Stomach smooth muscle (tissue), 2 donors: Measurements from ENCODE around the gene CRISP2.

ENCODE experiments used
- H3K27ac ChIP-seq: one replicate; pipeline ENCODE4 v1.7.0; 2013; ENCODE audit warnings: mild to moderate bottlenecking, low read length, inconsistent platforms
- H3K27me3 ChIP-seq, 2 donors: one replicate each; pipeline ENCODE4 v1.7.0; 2013; ENCODE audit warnings: low read length in 2 of 2; ENCODE audit not compliant: insufficient read depth in 2 of 2, control insufficient read depth in 1 of 2
- H3K36me3 ChIP-seq, 2 donors: one replicate each; pipeline ENCODE4 v1.7.0; 2013; ENCODE audit warnings: low read length in 2 of 2; ENCODE audit not compliant: control insufficient read depth in 2 of 2, insufficient read depth in 2 of 2
- H3K4me1 ChIP-seq: one replicate; pipeline ENCODE4 v1.7.0; 2013; ENCODE audit warnings: low read length; ENCODE audit not compliant: control insufficient read depth, insufficient read depth
- H3K4me3 ChIP-seq, 2 donors: one replicate each; pipeline ENCODE4 v1.7.0; 2013; ENCODE audit warnings: low read length in 2 of 2
- H3K9ac ChIP-seq, 2 donors: one replicate each; pipeline ENCODE4 v1.7.0; 2013; ENCODE audit warnings: low read length in 2 of 2, mild to moderate bottlenecking in 1 of 2
- H3K9me3 ChIP-seq, 2 donors: one replicate each; pipeline ENCODE4 v1.7.0; 2013; ENCODE audit warnings: low read length in 2 of 2; ENCODE audit not compliant: control insufficient read depth in 2 of 2
- donor health status: healthy.
- donor health status: Pancreatic carcinoma.

CRISP2 gene

GRCh38 chr6:49662231-49662891, 51.0 kb downstream of the CRISP2 start:
- H3K36me3 ChIP-seq, result no peaks in the 10 kb centered on the region

GRCh38 chr6:49653942-49654341, 59.4 kb downstream of the CRISP2 start:
- no peaks in the 10 kb centered on the region for H3K27me3 ChIP-seq
- H3K4me1 ChIP-seq, result no peaks in the 10 kb centered on the region
- no peak overlapping the region for H3K4me3 ChIP-seq
- no peaks in the 10 kb centered on the region for H3K36me3 ChIP-seq
- no peak overlapping the region for H3K9ac ChIP-seq
- H3K9me3 ChIP-seq, result no peaks in the 10 kb centered on the region
- no peak overlapping the region for H3K27ac ChIP-seq

More at GRCh38 chr6:49662231-49662891, 51.0 kb downstream of the CRISP2 start:
- Histone ChIP-seq H3K9me3 (no peaks in the 10 kb centered on the region), H3K4me1 (no peaks in the 10 kb centered on the region), H3K9ac (no peak overlapping the region), H3K4me3 (no peak overlapping the region), H3K27me3 (no peaks in the 10 kb centered on the region), H3K27ac (no peak overlapping the region)

GRCh38 chr6:49653438-49653837, 59.9 kb downstream of the CRISP2 start:
- no peaks in the 10 kb centered on the region for H3K4me1 ChIP-seq
- no peak overlapping the region for H3K27ac ChIP-seq
- no peak overlapping the region for H3K9ac ChIP-seq
- no peaks in the 10 kb centered on the region for H3K36me3 ChIP-seq
- H3K4me3 ChIP-seq, result no peak overlapping the region
- no peaks in the 10 kb centered on the region for H3K27me3 ChIP-seq
- no peaks in the 10 kb centered on the region for H3K9me3 ChIP-seq

- H3K9me3 ChIP-seq, result no peaks in the 10 kb centered on the region
- no peak overlapping the region for H3K4me3 ChIP-seq
- no peaks in the 10 kb centered on the region for H3K4me1 ChIP-seq
- no peaks in the 10 kb centered on the region for H3K27me3 ChIP-seq
- H3K27ac ChIP-seq, result no peak overlapping the region
- no peak overlapping the region for H3K9ac ChIP-seq
- no peaks in the 10 kb centered on the region for H3K36me3 ChIP-seq
Observed at GRCh38 chr6:49651239-49651638, 62.1 kb downstream of the CRISP2 start.

GRCh38 chr6:49649988-49650387, 63.4 kb downstream of the CRISP2 start:
- Histone ChIP-seq H3K9me3 (no peaks in the 10 kb centered on the region), H3K27me3 (no peaks in the 10 kb centered on the region), H3K4me1 (no peaks in the 10 kb centered on the region), H3K4me3 (no peak overlapping the region), H3K27ac (no peak overlapping the region), H3K9ac (no peak overlapping the region), H3K36me3 (no peaks in the 10 kb centered on the region)

DNA sequence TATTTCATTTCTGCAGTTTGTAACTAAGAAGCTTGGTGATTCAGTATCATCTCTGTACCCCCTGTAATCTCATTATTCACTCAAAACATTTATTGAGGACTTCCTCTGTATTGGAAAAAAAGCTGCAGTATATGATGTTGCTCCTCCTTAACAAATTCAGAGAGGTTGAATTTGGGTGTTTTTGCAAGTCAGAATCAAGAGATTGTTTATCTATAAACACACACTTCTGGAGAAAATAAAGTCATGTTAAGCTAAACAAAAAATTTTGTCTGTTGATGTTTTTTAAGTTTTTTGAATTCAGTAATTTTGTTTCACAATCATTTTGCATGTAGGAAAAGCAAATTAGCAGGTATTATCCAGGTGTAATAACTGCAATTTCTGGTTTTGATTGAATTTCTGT, 65.3 kb downstream of the CRISP2 start:
- no peak overlapping the region for H3K9ac ChIP-seq
- no peaks in the 10 kb centered on the region for H3K4me1 ChIP-seq
- H3K9me3 ChIP-seq, result no peaks in the 10 kb centered on the region
- H3K27ac ChIP-seq, result no peak overlapping the region
- H3K4me3 ChIP-seq, result no peak overlapping the region
- no peaks in the 10 kb centered on the region for H3K36me3 ChIP-seq
- H3K27me3 ChIP-seq, result no peaks in the 10 kb centered on the region

GRCh38 chr6:49647476-49647875, 65.9 kb downstream of the CRISP2 start:
- Histone ChIP-seq H3K27ac (no peak overlapping the region), H3K27me3 (no peaks in the 10 kb centered on the region), H3K4me3 (no peak overlapping the region), H3K9ac (no peak overlapping the region), H3K4me1 (no peaks in the 10 kb centered on the region), H3K9me3 (no peaks in the 10 kb centered on the region), H3K36me3 (no peaks in the 10 kb centered on the region)

DNA sequence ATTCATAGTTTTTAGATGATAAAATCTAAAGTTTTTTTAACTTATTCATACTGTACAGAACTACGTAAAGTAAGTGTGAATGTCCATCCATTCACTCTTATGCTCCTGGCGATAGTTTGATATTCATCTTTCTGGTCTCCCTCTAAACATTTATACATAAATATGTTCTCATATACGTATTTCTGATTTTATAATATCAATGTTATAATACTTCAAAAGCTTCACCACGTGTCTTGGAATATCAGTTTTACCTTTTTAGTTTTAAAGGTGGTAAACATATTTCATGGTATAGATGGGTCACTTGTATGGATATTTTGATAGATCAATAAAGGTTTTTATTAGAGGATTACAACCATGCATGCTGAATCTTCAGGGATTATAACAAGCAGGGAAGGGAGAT, 66.4 kb downstream of the CRISP2 start:
- Histone ChIP-seq H3K36me3 (no peaks in the 10 kb centered on the region), H3K9ac (no peak overlapping the region), H3K9me3 (no peaks in the 10 kb centered on the region), H3K4me3 (no peak overlapping the region), H3K27ac (no peak overlapping the region), H3K4me1 (no peaks in the 10 kb centered on the region), H3K27me3 (no peaks in the 10 kb centered on the region)

DNA sequence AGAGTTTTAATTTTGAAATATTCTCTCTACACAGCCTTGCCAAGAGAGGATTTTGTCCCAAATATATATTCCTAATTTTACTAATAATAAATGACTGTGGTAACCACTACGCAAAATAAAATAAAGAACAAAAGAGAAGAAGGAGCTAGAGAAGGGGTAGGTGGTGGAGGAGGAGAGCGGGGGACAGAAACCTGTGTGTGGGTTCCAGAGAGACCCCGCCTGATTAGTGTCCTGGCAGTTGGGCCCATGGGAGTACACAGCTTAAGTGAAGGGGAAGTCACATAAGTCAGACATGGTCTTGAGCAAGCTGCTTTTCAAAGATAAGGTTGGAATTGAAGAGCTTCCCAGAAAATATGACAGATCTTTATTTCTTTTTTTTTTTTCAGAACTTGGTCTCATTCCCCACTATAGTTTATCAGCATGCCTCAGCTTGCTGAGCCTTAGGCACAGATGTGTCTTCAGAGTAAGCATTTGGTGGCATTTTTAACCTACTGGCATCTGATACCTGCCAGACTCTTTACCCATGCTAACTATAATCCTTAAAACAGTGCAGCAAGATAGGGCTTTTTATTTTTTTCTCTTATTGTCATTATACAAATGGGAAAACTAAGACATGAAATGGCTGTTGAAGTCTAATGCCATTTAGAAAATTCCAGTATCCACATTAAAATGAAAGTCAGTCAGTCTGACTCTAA, 67.1 kb downstream of the CRISP2 start:
- Histone ChIP-seq H3K9me3 (no peaks in the 10 kb centered on the region), H3K4me3 (no peak overlapping the region), H3K9ac (no peak overlapping the region), H3K36me3 (no peaks in the 10 kb centered on the region), H3K27me3 (no peaks in the 10 kb centered on the region), H3K27ac (no peak overlapping the region), H3K4me1 (no peaks in the 10 kb centered on the region)

GRCh38 chr6:49645139-49645538, 68.2 kb downstream of the CRISP2 start:
- Histone ChIP-seq H3K4me3 (no peak overlapping the region), H3K9me3 (no peaks in the 10 kb centered on the region), H3K27me3 (no peaks in the 10 kb centered on the region), H3K4me1 (no peaks in the 10 kb centered on the region), H3K27ac (no peak overlapping the region), H3K36me3 (no peaks in the 10 kb centered on the region), H3K9ac (no peak overlapping the region)
